Cerebellar nuclear complex (tissue), 1 donor: Measurements from ENCODE around the gene RXFP2.

Experiments
- DNase-seq, 2 experiments: peaks; one replicate each; lab custom pipeline; 2025; lab: John Stamatoyannopoulos, UW

Gene RXFP2

GRCh38 chr13:31824705-31825517 is 85.6 kb downstream of the RXFP2 start:
- DNase-seq: no peak

- no peak for DNase-seq
Measured at GRCh38 chr13:31826521-31826920, 87.2 kb downstream of the RXFP2 start.

GRCh38 chr13:31827707-31828106 is 88.4 kb downstream of the RXFP2 start:
- DNase-seq: no peak

- DNase-seq: no peak
Measured at GRCh38 chr13:31835932-31836331, 96.6 kb downstream of the RXFP2 start.

- DNase-seq: no peak
Measured at GRCh38 chr13:31843044-31843443, 103.7 kb downstream of the RXFP2 start.

- DNase-seq: peak; percentile 52 to 73
Measured at GRCh38 chr13:31846182-31846938, 107.0 kb downstream of the RXFP2 start.

GRCh38 chr13:31846961-31847752 is 107.8 kb downstream of the RXFP2 start:
- DNase-seq: no peak

GRCh38 chr13:31848621-31849020 is 109.3 kb downstream of the RXFP2 start:
- peak; percentile 60 to 85 for DNase-seq

GRCh38 chr13:31849206-31849605 is 109.9 kb downstream of the RXFP2 start:
- DNase-seq: no peak

GRCh38 chr13:31850041-31850555 is 110.8 kb downstream of the RXFP2 start:
- DNase-seq: no peak

- DNase-seq: peak in 1 of 2 experiments; percentile 55
Measured at GRCh38 chr13:31851216-31851615, 111.9 kb downstream of the RXFP2 start.
